GM03348 (cell line): ENCODE results near the gene AKR1C8.

ENCODE experiments used
- DNase-seq: peaks from one replicate; pipeline ENCODE4 v3.0.0; 2012; ENCODE audit warnings: low spot score

The AKR1C8 gene

GRCh38 chr10:5108658-5109416 lies 76.1 kb downstream of the AKR1C8 start:
- no peak for DNase-seq

GRCh38 chr10:5107860-5108526 lies 77.0 kb downstream of the AKR1C8 start:
- DNase-seq, result no peak

- DNase-seq, result no peak
Observed at GRCh38 chr10:5106553-5106952, 78.4 kb downstream of the AKR1C8 start.

GRCh38 chr10:5105626-5106025 lies 79.3 kb downstream of the AKR1C8 start:
- DNase-seq, result no peak
